Endodermal cell (in vitro differentiated cells): ENCODE results near the gene TMEM129. TPM values are rescaled to one million over a fixed set of nuclear protein-coding genes. Genes with fewer than 3 reads are reported as not detected.

Experiments used
- DNase-seq: peaks from one replicate; pipeline ENCODE4 v3.0.0-alpha.2; 2017
- H3K27ac ChIP-seq: 2 replicates; pipeline ENCODE4 v1.5.1; 2013; ENCODE audit warnings: mild to moderate bottlenecking, low read depth, low read length, moderate library complexity
- H3K27me3 ChIP-seq: 2 replicates; pipeline ENCODE4 v1.6.1; 2013; ENCODE audit warnings: mild to moderate bottlenecking, low read length, moderate library complexity; ENCODE audit not compliant: insufficient read depth, control insufficient read depth, poor library complexity, severe bottlenecking
- H3K36me3 ChIP-seq: 2 replicates; pipeline ENCODE4 v1.7.0; 2013; ENCODE audit warnings: mild to moderate bottlenecking, low read length, moderate library complexity; ENCODE audit not compliant: control insufficient read depth, insufficient read depth
- H3K4me1 ChIP-seq: one replicate; pipeline ENCODE4 v1.7.0; 2013; ENCODE audit warnings: low read length; ENCODE audit not compliant: control insufficient read depth, insufficient read depth
- H3K4me3 ChIP-seq: 2 replicates; pipeline ENCODE4 v1.5.1; 2013; ENCODE audit warnings: mild to moderate bottlenecking, low read length, moderate library complexity
- H3K9ac ChIP-seq: 2 replicates; pipeline ENCODE4 v1.6.1; 2013; ENCODE audit warnings: mild to moderate bottlenecking, low read length, moderate library complexity; ENCODE audit not compliant: poor library complexity, severe bottlenecking; ENCODE audit errors: extremely low read depth
- H3K9me3 ChIP-seq: 2 replicates; pipeline ENCODE4 v1.6.1; 2013; ENCODE audit warnings: mild to moderate bottlenecking, low read length, moderate library complexity; ENCODE audit not compliant: control insufficient read depth
- H3K27ac Mint-ChIP-seq: 2 replicates; pipeline ENCODE4 v1.8.0; 2020; ENCODE audit warnings: mixed read lengths
- H3K27me3 Mint-ChIP-seq: 2 replicates; pipeline ENCODE4 v1.8.0; 2021; ENCODE audit warnings: mild to moderate bottlenecking, mixed read lengths; ENCODE audit not compliant: insufficient read depth
- H3K36me3 Mint-ChIP-seq: 2 replicates; pipeline ENCODE4 v1.8.0; 2020; ENCODE audit warnings: low read depth, mixed read lengths
- H3K4me1 Mint-ChIP-seq: 2 replicates; pipeline ENCODE4 v1.8.0; 2020; ENCODE audit warnings: mixed read lengths
- H3K4me3 Mint-ChIP-seq: 2 replicates; pipeline ENCODE4 v1.8.0; 2020; ENCODE audit warnings: mild to moderate bottlenecking, moderate library complexity, mixed read lengths
- H3K9me3 Mint-ChIP-seq: 2 replicates; pipeline ENCODE4 v1.8.0; 2020; ENCODE audit warnings: mild to moderate bottlenecking, mixed read lengths
- WGBS, 2 experiments: methylation state at CpG; one replicate each; pipeline versions ENCODE4 v1.1.5 to v1.1.7; 2013; ENCODE audit warnings: missing lambda C conversion rate in 2 of 2, mixed read lengths in 1 of 2; ENCODE audit not compliant: insufficient coverage in 1 of 2, insufficient read length in 1 of 2; 5-methylcytosine and 5-hydroxymethylcytosine counted together
- long read RNA-seq, 4 experiments: library from polyadenylated mRNA in 2 of 4; library from RNA in 1 of 4; library from capped mRNA in 1 of 4; stranded (forward) in 3 of 4; unstranded in 1 of 4; transcript quantifications; one replicate each; pipeline ENCODE4 v2.0.0, GENCODE V29; 2020 to 2021; ENCODE audit warnings: inconsistent platforms in 1 of 4
- polyA plus RNA-seq, 2 experiments: library from polyadenylated mRNA; stranded (reverse); fragments of 50-300 nt; gene quantifications; one replicate each; pipeline ENCODE4 v1.2.3, GENCODE V29; 2013
- total RNA-seq, 2 donors: library from RNA; stranded (reverse); fragmentation: NEBNext Ultra II Directional in 1 of 2; extraction: Animal tissue kit (Norgen Biotek cat#: 25700) in 1 of 2; gene quantifications; 2 replicates in 1 of 2; 3 replicates in 1 of 2; pipeline ENCODE4 v1.2.1, GENCODE V29; 2021
- TF ChIP-seq, protein P1 (sequence below): fragments of 200-600 bp; sonication (generic); conservative IDR thresholded peaks from 2 replicates; pipeline ENCODE4 v1.5.0; 2021; ENCODE audit warnings: antibody characterized with exemption, mild to moderate bottlenecking

TMEM129 gene, protein sequence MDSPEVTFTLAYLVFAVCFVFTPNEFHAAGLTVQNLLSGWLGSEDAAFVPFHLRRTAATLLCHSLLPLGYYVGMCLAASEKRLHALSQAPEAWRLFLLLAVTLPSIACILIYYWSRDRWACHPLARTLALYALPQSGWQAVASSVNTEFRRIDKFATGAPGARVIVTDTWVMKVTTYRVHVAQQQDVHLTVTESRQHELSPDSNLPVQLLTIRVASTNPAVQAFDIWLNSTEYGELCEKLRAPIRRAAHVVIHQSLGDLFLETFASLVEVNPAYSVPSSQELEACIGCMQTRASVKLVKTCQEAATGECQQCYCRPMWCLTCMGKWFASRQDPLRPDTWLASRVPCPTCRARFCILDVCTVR
- 10 to 100 TPM; 33.6 to 41.7 TPM for total RNA-seq
- polyA plus RNA-seq (2013, experiment 1 of 2) = 32.2 TPM
- 32.2 TPM for polyA plus RNA-seq (2013, experiment 2 of 2)
- long read RNA-seq, experiment 1, transcript TMEM129-202 (4 exons, 2,810 nt) = major isoform, 10 of 25 reads
- long read RNA-seq, experiment 1, partial matches to known transcripts = 15 of 25 reads
- long read RNA-seq, experiment 1, other reads (novel, unspliced or antisense) = 0 of 25 reads
- long read RNA-seq, experiment 2, transcript TMEM129-202 (4 exons, 2,810 nt) = major isoform, 86 of 138 reads
- long read RNA-seq, experiment 2, transcript TMEM129-201 (3 exons, 2,678 nt) = minor isoform, 10 of 138 reads
- long read RNA-seq, experiment 2, partial matches to known transcripts = 8 of 138 reads
- long read RNA-seq, experiment 2, other reads (novel, unspliced or antisense) = 30 of 138 reads
- long read RNA-seq, experiment 3, transcript TMEM129-202 (4 exons, 2,810 nt) = major isoform, 17 of 33 reads
- long read RNA-seq, experiment 3, partial matches to known transcripts = 3 of 33 reads
- long read RNA-seq, experiment 3, other reads (novel, unspliced or antisense) = 11 of 33 reads
- long read RNA-seq, experiment 4, partial matches to known transcripts = 0 of 19 reads
- long read RNA-seq, experiment 4, other reads (novel, unspliced or antisense) = 19 of 19 reads

DNA sequence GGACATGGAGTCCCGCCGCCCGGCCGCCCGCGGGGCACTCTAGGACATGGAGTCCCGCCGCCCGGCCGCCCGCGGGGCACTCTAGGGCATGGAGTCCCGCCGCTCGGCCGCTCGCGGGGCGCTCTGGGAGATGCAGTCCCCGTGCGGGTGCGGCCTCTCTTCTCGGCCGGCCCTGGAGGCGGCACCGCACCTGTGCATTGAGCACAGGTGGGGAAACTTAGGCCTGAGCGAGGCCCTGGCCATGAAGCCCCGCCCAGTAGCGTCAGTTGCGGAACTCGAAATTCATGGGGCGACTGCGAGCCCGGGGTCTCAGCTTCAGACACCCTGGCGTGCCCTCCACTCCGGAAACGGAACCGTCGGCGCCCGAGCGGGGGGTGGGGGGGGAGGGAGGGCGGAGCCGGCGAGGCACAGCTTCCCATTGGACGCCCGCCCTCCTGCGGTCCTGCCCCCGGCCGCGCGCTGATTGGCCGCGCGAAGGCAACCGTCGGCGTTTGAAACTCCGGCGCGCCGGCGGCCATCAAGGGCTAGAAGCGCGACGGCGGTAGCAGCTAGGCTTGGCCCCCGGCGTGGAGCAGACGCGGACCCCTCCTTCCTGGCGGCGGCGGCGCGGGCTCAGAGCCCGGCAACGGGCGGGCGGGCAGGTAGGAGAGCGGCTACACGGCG lies at the start of gene TMEM129, which contains the start of gene TACC3:
Gene TMEM129, minus strand, starts transcription at position 321 of the 663 bp plus-strand sequence. CDS start 486 bp downstream, outside the sequence.
Gene TACC3, plus strand, starts transcription at position 519 of the 663 bp plus-strand sequence. CDS start 1,901 bp downstream, outside the sequence.
- TF ChIP-seq, protein P1, sequence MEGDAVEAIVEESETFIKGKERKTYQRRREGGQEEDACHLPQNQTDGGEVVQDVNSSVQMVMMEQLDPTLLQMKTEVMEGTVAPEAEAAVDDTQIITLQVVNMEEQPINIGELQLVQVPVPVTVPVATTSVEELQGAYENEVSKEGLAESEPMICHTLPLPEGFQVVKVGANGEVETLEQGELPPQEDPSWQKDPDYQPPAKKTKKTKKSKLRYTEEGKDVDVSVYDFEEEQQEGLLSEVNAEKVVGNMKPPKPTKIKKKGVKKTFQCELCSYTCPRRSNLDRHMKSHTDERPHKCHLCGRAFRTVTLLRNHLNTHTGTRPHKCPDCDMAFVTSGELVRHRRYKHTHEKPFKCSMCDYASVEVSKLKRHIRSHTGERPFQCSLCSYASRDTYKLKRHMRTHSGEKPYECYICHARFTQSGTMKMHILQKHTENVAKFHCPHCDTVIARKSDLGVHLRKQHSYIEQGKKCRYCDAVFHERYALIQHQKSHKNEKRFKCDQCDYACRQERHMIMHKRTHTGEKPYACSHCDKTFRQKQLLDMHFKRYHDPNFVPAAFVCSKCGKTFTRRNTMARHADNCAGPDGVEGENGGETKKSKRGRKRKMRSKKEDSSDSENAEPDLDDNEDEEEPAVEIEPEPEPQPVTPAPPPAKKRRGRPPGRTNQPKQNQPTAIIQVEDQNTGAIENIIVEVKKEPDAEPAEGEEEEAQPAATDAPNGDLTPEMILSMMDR = no peak
- 0% methylated on average over 18 to 72 of the region's 83 CpGs for WGBS, 2 experiments
- H3K36me3 ChIP-seq = peaks cover 35% of the 10 kb centered on the region
- Mint-ChIP-seq H3K4me1 (peaks cover 25% of the 10 kb centered on the region), H3K4me3 (peak within 1 kb of the TSS; percentile 93), H3K27ac (peak within 1 kb of the TSS; percentile 94), H3K27me3 (no peaks in the 10 kb centered on the region), H3K9me3 (no peaks in the 10 kb centered on the region), H3K36me3 (peaks cover 27% of the 10 kb centered on the region)
- no peaks in the 10 kb centered on the region for H3K27me3 ChIP-seq
- peak within 1 kb of the TSS; percentile 32 for H3K27ac ChIP-seq
- peak; percentile 99 for DNase-seq
- H3K4me3 ChIP-seq = peak within 1 kb of the TSS; percentile 82
- H3K9ac ChIP-seq = peak within 1 kb of the TSS; percentile 64
- H3K9me3 ChIP-seq = no peaks in the 10 kb centered on the region
- H3K4me1 ChIP-seq = peaks cover 3% of the 10 kb centered on the region

DNA sequence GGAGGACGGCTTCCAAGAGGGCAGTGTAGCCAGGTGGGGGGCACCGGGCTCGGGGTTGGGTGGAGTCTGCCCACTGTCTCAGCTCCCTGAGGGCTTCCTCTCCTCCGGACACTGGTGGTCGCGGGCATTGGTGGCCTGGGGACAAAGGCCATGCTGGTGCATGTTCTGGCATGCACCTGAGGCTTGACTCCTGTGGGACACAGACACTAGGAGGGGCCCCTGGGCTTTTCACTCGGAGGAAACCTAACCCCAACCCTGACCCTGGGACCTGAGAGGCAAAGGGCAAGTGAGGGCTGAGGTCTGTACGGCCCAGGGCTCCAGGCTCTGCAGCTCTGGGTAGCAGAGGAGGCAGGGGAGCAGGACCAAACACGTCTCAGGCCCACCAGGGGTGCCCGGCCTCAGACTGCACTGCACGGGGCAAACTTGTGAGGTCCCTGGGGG lies 49.7 kb upstream of the TMEM129 start:
- H3K4me3 ChIP-seq = no peak overlapping the region
- Mint-ChIP-seq H3K4me3 (no peak overlapping the region), H3K9me3 (no peaks in the 10 kb centered on the region), H3K36me3 (no peaks in the 10 kb centered on the region), H3K27ac (no peak overlapping the region), H3K4me1 (peaks cover 6% of the 10 kb centered on the region), H3K27me3 (peaks cover 1% of the 10 kb centered on the region)
- H3K27ac ChIP-seq = no peak overlapping the region
- TF ChIP-seq, protein P1 = no peak
- H3K4me1 ChIP-seq = peaks cover 12% of the 10 kb centered on the region
- no peak overlapping the region for H3K9ac ChIP-seq
- 77 to 93% methylated on average over 2 to 11 of the region's 11 CpGs for WGBS, 2 experiments
- no peaks in the 10 kb centered on the region for H3K27me3 ChIP-seq
- H3K36me3 ChIP-seq = no peaks in the 10 kb centered on the region
- no peak for DNase-seq
- no peaks in the 10 kb centered on the region for H3K9me3 ChIP-seq

DNA sequence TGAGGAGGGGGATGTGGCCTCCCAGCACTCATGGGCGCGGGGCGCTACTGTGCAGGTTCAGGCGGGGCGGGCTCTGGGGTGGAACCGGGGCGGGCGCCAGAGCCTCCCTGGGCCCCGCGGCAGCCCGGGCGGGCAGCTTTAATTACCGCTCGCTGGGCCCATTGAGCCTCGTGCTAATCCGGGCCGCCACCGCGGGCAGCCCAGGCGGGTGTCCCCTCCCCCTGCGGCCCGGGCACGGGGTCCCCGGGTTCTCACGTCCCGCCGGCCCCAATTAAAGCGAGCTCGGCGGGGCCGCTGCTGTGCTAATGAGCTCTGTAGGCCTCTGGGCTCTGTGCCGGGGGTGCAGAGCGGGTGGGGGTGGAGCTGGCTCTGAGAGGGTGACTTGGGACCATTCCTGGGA lies 49.1 kb upstream of the TMEM129 start:
- H3K4me3 ChIP-seq = no peak overlapping the region
- peaks cover 11% of the 10 kb centered on the region for H3K4me1 Mint-ChIP-seq
- TF ChIP-seq, protein P1 = no peak
- H3K9ac ChIP-seq = no peak overlapping the region
- H3K36me3 ChIP-seq = no peaks in the 10 kb centered on the region
- H3K27me3 Mint-ChIP-seq = peaks cover 1% of the 10 kb centered on the region
- H3K9me3 Mint-ChIP-seq = no peaks in the 10 kb centered on the region
- no peak overlapping the region for H3K27ac Mint-ChIP-seq
- H3K27me3 ChIP-seq = no peaks in the 10 kb centered on the region
- H3K27ac ChIP-seq = no peak overlapping the region
- H3K4me1 ChIP-seq = peaks cover 12% of the 10 kb centered on the region
- DNase-seq = no peak
- WGBS, 2 experiments = 90 to 92% methylated on average over 15 to 33 of the region's 33 CpGs
- H3K9me3 ChIP-seq = no peaks in the 10 kb centered on the region
- no peak overlapping the region for H3K4me3 Mint-ChIP-seq
- H3K36me3 Mint-ChIP-seq = no peaks in the 10 kb centered on the region
